HCT116 (cell line): ENCODE measurements around the gene PLEKHO2. TPM values are rescaled to one million over a fixed set of nuclear protein-coding genes. Genes with fewer than 3 reads are reported as not detected.
A peak's percentile ranks its signal among the peaks of the same experiment; 100 is the strongest.

Experiments used
- ATAC-seq: fragments of 200-7000 bp; cut with Tn5 transposase; 2 replicates; pipeline ENCODE4 v1.9.1; 2020; ENCODE audit warnings: mild to moderate bottlenecking, moderate library complexity
- BruUV-seq: library from RNA; stranded (reverse); fragments of 400-500 nt; replicated peaks from 2 replicates; lab custom pipeline; 2021; lab: Mats Ljungman, UMichigan
- CTCF ChIA-PET: fragments of 300-600 bp; sonication (Branson Sonifier 250); formaldehyde crosslinking; loops from one replicate; lab custom pipeline; 2021; ENCODE audit warnings: antibody characterized with exemption; lab: Charles Lee
- POLR2A ChIA-PET: fragments of 300-600, 350-600 bp; sonication (Branson Sonifier 250); formaldehyde crosslinking; loops from one replicate; lab custom pipeline; 2021; ENCODE audit warnings: antibody characterized with exemption; lab: Charles Lee
- RAD21 ChIA-PET, 2 experiments: fragments of 300-600 bp; sonication (Branson Sonifier 250); formaldehyde crosslinking; loops; one replicate each; lab custom pipeline; 2023; ENCODE audit warnings: low total read pairs in 2 of 2; ENCODE audit not compliant: uncharacterized antibody in 2 of 2, unreplicated experiment in 2 of 2, low non-redundant PET in 1 of 2; lab: Charles Lee
- DNase-seq: peaks from one replicate; pipeline ENCODE4 v3.0.0-alpha.2; 2010; ENCODE audit warnings: low read depth, low spot score
- H2AFZ ChIP-seq: fragments of 200-600 bp; shearing (Covaris generic), sonication (generic); 2 replicates; pipeline ENCODE4 v1.6.1; 2017; ENCODE audit warnings: low read depth, mixed run types, mixed read lengths, antibody characterized with exemption, low read length; ENCODE audit not compliant: poor library complexity, severe bottlenecking
- H3K27ac ChIP-seq: 2 replicates; pipeline ENCODE4 v1.5.1; 2012; ENCODE audit warnings: low read depth, low read length
- H3K27me3 ChIP-seq: fragments of 200-600 bp; sonication (generic); 2 replicates; pipeline ENCODE4 v1.6.1; 2016; ENCODE audit warnings: mixed run types, low read length, mixed read lengths; ENCODE audit not compliant: insufficient read depth
- H3K36me3 ChIP-seq, 2 experiments: fragments of 200-500 bp in 1 of 2; fragments of 200-600 bp in 1 of 2; sonication (Bioruptor generic) in 1 of 2; sonication (generic) in 1 of 2; 2 replicates each; pipeline versions ENCODE4 v1.5.1 to v1.6.1; 2014 to 2016; ENCODE audit warnings: low read length in 2 of 2, inconsistent platforms in 1 of 2, mixed read lengths in 1 of 2, mixed run types in 1 of 2; ENCODE audit not compliant: insufficient read depth in 2 of 2, control insufficient read depth in 1 of 2
- H3K4me1 ChIP-seq, 2 experiments: fragments of 200-600 bp in 1 of 2; sonication (generic) in 1 of 2; 2 replicates each; pipeline versions ENCODE4 v1.5.1 to v1.6.1; 2012 to 2017; ENCODE audit warnings: low read length in 2 of 2, inconsistent platforms in 1 of 2, mild to moderate bottlenecking in 1 of 2, mixed read lengths in 1 of 2, mixed run types in 1 of 2, moderate library complexity in 1 of 2; ENCODE audit not compliant: insufficient read depth in 2 of 2, control insufficient read depth in 1 of 2
- H3K4me2 ChIP-seq: fragments of 200-600 bp; sonication (generic); 2 replicates; pipeline ENCODE4 v1.6.1; 2017; ENCODE audit warnings: mixed run types, low read length, mixed read lengths
- H3K4me3 ChIP-seq, 2 experiments: fragments of 200-600 bp in 1 of 2; sonication (generic) in 1 of 2; replicated peaks in 1 of 2; 2 replicates each; pipeline ENCODE4 v1.5.1; 2011 to 2016; ENCODE audit warnings: low read length in 2 of 2, control low read depth in 1 of 2, low read depth in 1 of 2, mild to moderate bottlenecking in 1 of 2, mixed read lengths in 1 of 2, mixed run types in 1 of 2
- H3K79me2 ChIP-seq: fragments of 200-600 bp; sonication (generic); 2 replicates; pipeline ENCODE4 v1.6.1; 2017; ENCODE audit warnings: mild to moderate bottlenecking, mixed run types, low read length, moderate library complexity, mixed read lengths; ENCODE audit not compliant: insufficient read depth
- H3K9ac ChIP-seq: fragments of 200-600 bp; sonication (generic); 2 replicates; pipeline ENCODE4 v1.6.1; 2016; ENCODE audit warnings: low read length, mixed read lengths
- H3K9me2 ChIP-seq: fragments of 200-600 bp; sonication (generic), shearing (Covaris generic); 2 replicates; pipeline ENCODE4 v1.6.1; 2017; ENCODE audit warnings: mixed run types, mild to moderate bottlenecking, moderate library complexity; ENCODE audit not compliant: insufficient read depth
- H3K9me3 ChIP-seq, 2 experiments: fragments of 200-500 bp in 1 of 2; fragments of 200-600 bp in 1 of 2; sonication (Bioruptor generic) in 1 of 2; sonication (generic) in 1 of 2; 2 replicates each; pipeline ENCODE4 v1.6.1; 2014 to 2017; ENCODE audit warnings: low read length in 2 of 2, mixed read lengths in 2 of 2, inconsistent platforms in 1 of 2, low read depth in 1 of 2, mild to moderate bottlenecking in 1 of 2, mixed run types in 1 of 2, moderate library complexity in 1 of 2; ENCODE audit not compliant: control insufficient read depth in 1 of 2, insufficient read depth in 1 of 2
- H4K20me1 ChIP-seq: fragments of 200-600 bp; sonication (generic), shearing (Covaris generic); 2 replicates; pipeline ENCODE4 v1.6.1; 2017; ENCODE audit warnings: mixed run types, mild to moderate bottlenecking, moderate library complexity; ENCODE audit not compliant: insufficient read depth
- EZH2phosphoT487 ChIP-seq: fragments of 200-600 bp; IDR thresholded peaks from 2 replicates; pipeline ENCODE4 v1.6.1; 2018; ENCODE audit warnings: antibody characterized with exemption, borderline replicate concordance
- JUND ChIP-seq: IDR thresholded peaks from 2 replicates; pipeline ENCODE4 v1.6.1; 2012
- MAX ChIP-seq: IDR thresholded peaks from 2 replicates; pipeline ENCODE4 v1.6.1; 2012
- RAD21 ChIP-seq: IDR thresholded peaks from 2 replicates; pipeline ENCODE4 v1.6.1; 2012; ENCODE audit warnings: low read depth, mild to moderate bottlenecking
- SIN3A ChIP-seq: IDR thresholded peaks from 2 replicates; pipeline ENCODE4 v1.6.1; 2012; ENCODE audit warnings: low read depth
- YY1 ChIP-seq: IDR thresholded peaks from 2 replicates; pipeline ENCODE4 v1.6.1; 2011; ENCODE audit warnings: low read length, low read depth, moderate library complexity, mild to moderate bottlenecking; ENCODE audit not compliant: insufficient replicate concordance; ENCODE audit errors: extremely low read depth
- ZBTB33 ChIP-seq: IDR thresholded peaks from 2 replicates; pipeline ENCODE4 v1.6.1; 2011; ENCODE audit warnings: mild to moderate bottlenecking, low read length, moderate library complexity; ENCODE audit not compliant: insufficient replicate concordance; ENCODE audit errors: extremely low read depth
- ZFX ChIP-seq: fragments of 450-650 bp; IDR thresholded peaks from 2 replicates; pipeline ENCODE4 v1.6.1; 2017
- intact Hi-C: fragments of 100-400 bp; cut with micrococcal nuclease; formaldehyde crosslinking; loops from 2 replicates; pipeline ENCODE4 v1.10.0; 2022
- total RNA-seq: library from RNA; stranded (reverse); gene quantifications from one replicate; pipeline ENCODE4 v1.2.1, GENCODE V29; 2021; ENCODE audit not compliant: unreplicated experiment

Gene PLEKHO2
- total RNA-seq, 1 experiment from 2014 or later = 8.0 TPM

- H4K20me1 ChIP-seq = no peaks in the 10 kb centered on the region
- no peak for TF ChIP-seq ZFX
- no peak for TF ChIP-seq SIN3A
- no peak for TF ChIP-seq ZBTB33
- no peak for TF ChIP-seq EZH2phosphoT487
- TF ChIP-seq YY1 = no peak
- no peak for TF ChIP-seq RAD21
- no peak for TF ChIP-seq JUND
- TF ChIP-seq MAX = no peak
- H2AFZ ChIP-seq = no peak overlapping the region
- ATAC-seq (peak; percentile 13), DNase-seq (no peak)
- H3K4me2 ChIP-seq = peak overlapping the region; percentile 92
- POLR2A ChIA-PET = interaction anchor here (1.6 to 1.7 kb wide), 2 partner anchors 10 to 15 kb away, joined by 6 to 7 read pairs; no protein-coding TSS in a partner anchor
- peaks cover 7 to 29% of the 10 kb centered on the region in 2 experiments for H3K4me1 ChIP-seq
- intact Hi-C loops = loop anchor here (1.0 kb wide), 1 partner anchor 208 kb away; no protein-coding TSS in a partner anchor
- peak overlapping the region; percentile 73 for H3K27ac ChIP-seq
- no peaks in the 10 kb centered on the region for H3K9me2 ChIP-seq
- H3K79me2 ChIP-seq = peaks cover 7% of the 10 kb centered on the region; the same call in 1 of the 2 replicates
- RAD21 ChIA-PET = no interaction called here
- H3K4me3 ChIP-seq = peak overlapping the region; percentile 55 to 79
- peak overlapping the region; percentile 73 for H3K9ac ChIP-seq
- TSS peak; percentile 87 for BruUV-seq
- no peaks in the 10 kb centered on the region for H3K27me3 ChIP-seq
- H3K9me3 ChIP-seq = no peaks in the 10 kb centered on the region
- CTCF ChIA-PET = interaction anchor here (0.6 to 2.3 kb wide), 2 partner anchors 10 to 275 kb away, joined by 5 to 7 read pairs; no protein-coding TSS in a partner anchor
- H3K36me3 ChIP-seq = peaks cover 4 to 6% of the 10 kb centered on the region in 2 experiments; a peak in 1 of 4 replicates
Measured at GRCh38 chr15:64824929-64825430, 16.7 kb upstream of the PLEKHO2 start.
